Fibroblast of skin of left quadriceps (primary cell): ENCODE measurements around the gene ZMIZ2.
"Not testable (repeated sequence)": the region's sequence is repeated elsewhere in the genome, so short reads cannot be mapped to it uniquely, and the experiment has no call there.

ENCODE experiments used
- DNase-seq, 2 experiments: peaks; one replicate each; pipeline ENCODE4 v3.0.0-alpha.2; 2013; ENCODE audit warnings: low read depth in 2 of 2

The ZMIZ2 gene

GRCh38 chr7:44802418-44803025 lies 53.9 kb downstream of the ZMIZ2 start:
- no peak for DNase-seq

DNA sequence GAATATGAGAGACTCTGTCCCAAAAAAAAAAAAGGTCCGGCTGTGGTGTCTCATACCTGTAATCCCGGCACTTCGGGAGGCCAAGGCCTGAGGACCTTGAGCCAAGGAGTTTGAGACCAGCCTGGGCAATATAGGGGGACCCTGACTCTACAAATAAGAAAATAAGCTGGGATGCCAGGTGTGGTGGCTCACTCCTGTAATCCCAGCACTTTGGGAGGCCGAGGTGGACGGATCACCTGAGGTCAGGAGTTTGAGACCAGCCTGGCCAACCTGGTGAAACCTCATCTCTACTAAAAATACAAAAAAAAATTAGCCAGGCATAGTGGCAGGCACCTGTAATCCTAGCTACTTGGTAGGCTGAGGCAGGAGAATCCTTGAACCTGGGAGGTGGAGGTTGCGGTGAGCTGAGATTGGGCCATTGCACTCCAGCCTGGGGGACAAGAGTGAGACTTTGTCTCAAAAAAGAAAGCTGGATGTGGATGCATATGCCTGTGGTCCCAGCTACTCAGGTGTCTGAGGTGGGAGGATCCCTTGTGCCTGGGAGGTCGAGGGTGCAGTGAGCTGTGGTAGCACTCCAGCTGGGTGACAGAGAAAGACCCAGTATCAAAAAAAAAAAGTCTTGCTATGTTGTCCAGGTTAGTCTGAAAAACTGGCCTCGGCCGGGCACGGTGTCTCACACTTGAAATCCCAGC lies 55.3 kb downstream of the ZMIZ2 start:
- not testable (repeated sequence) for DNase-seq

GRCh38 chr7:44805950-44806349 lies 57.3 kb downstream of the ZMIZ2 start:
- DNase-seq: no peak

DNA sequence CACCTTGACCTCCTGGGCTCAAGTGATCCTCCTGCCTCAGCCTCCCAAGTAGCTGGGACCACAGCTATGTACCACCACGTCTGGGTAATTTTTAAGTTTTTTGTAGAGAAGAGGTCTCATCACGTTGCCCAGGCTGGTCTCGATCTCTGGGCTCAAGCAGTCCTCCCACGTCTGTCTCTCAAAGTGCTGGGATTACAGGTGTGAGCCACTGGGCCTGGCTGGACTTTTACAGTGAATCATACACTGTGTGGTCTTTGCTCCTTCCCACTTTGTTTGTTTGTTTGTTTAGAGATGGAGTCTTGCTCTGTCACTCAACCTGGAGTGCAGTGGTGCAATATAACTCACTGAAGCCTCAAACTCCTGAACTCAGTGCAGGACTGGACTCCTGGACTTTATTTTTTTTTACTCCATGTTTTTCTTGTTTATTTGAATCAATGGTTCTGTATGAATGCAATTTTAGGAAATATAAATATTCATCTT lies 60.3 kb downstream of the ZMIZ2 start:
- no peak for DNase-seq

GRCh38 chr7:44811093-44811492 lies 62.4 kb downstream of the ZMIZ2 start:
- no peak for DNase-seq

- no peak for DNase-seq
Measured at GRCh38 chr7:44811571-44811970, 62.9 kb downstream of the ZMIZ2 start.

- no peak for DNase-seq
Measured at GRCh38 chr7:44814919-44815318, 66.3 kb downstream of the ZMIZ2 start.

DNA sequence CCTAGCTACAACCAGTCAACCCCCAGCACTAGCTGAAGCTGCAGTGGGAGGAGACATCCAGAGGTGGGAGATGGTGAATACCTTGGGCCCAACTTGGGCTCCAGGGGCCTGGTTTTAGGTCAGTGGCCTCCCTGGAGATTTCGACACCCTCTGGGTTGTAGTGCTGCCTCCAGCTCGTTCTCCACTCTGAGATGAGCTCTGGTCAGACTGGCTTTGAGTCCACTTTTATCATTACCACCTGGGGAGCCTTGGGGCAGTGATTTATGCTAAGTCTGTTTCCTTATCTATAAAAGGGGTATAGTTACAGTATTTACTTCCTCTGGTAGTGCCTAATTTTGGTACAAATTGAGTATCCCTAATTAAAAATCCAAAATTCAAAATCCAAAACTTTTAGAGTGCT lies 70.6 kb downstream of the ZMIZ2 start:
- no peak for DNase-seq
